Activated naive CD4-positive, alpha-beta T cell treated with anti-CD3 and anti-CD28 coated beads, Interleukin-2, amount 50 U/mL, for 72 hours (primary cell): ENCODE measurements around the gene ANKFY1. TPM values are rescaled to one million over a fixed set of nuclear protein-coding genes. Genes with fewer than 3 reads are reported as not detected.

ENCODE experiments used
- ATAC-seq, 2 donors: fragments of 150-1000 bp; cut with Tn5 transposase; 2 replicates each; pipeline ENCODE4 v1.10.0; 2021; ENCODE audit warnings: mild to moderate bottlenecking in 2 of 2, moderate library complexity in 2 of 2
- DNase-seq, 2 donors: peaks; one replicate each; pipeline ENCODE4 v3.0.0; 2021 to 2022; ENCODE audit warnings: low spot score in 2 of 2
- H3K27ac Mint-ChIP-seq, 2 donors: one replicate each; pipeline ENCODE4 v1.8.0; 2022; ENCODE audit warnings: mild to moderate bottlenecking in 2 of 2, mixed read lengths in 2 of 2
- H3K36me3 Mint-ChIP-seq, 2 donors: one replicate each; pipeline ENCODE4 v1.8.0; 2022; ENCODE audit warnings: mixed read lengths in 2 of 2
- H3K9me3 Mint-ChIP-seq, 2 donors: one replicate each; pipeline ENCODE4 v1.8.0; 2022; ENCODE audit warnings: mixed read lengths in 2 of 2
- total RNA-seq, 2 donors: library from RNA; stranded (reverse); gene quantifications; one replicate each; pipeline ENCODE4 v1.2.3, GENCODE V29; 2022

Gene ANKFY1
- total RNA-seq, 2 donors from 2014 or later = 52.8 to 54.0 TPM

DNA sequence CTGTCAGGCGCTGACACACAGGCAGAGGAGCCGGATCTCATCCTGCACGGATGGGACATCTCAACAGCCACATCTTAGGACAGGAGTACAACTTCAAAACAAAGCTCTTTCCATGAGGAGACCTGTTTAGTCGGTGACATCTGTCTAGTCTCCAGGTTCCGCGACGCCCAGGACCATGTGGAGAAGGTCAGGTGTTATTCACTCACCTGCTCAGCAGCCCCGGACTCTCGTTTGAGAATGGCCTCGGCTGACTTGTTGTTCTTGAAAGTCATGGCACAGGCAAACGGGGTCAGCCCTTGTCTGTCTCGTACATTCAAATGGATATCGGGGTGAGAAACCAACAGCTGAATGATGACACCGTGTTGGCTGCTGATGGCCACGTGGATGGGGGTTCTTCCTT is 85.1 kb downstream of the ANKFY1 start:
- DNase-seq (no peak), ATAC-seq (no peak)
- H3K36me3 Mint-ChIP-seq = peaks cover 22 to 44% of the 10 kb centered on the region in 2 donors
- no peak overlapping the region for H3K27ac Mint-ChIP-seq
- no peaks in the 10 kb centered on the region for H3K9me3 Mint-ChIP-seq

GRCh38 chr17:4177806-4178205 is 86.0 kb downstream of the ANKFY1 start:
- H3K27ac Mint-ChIP-seq = no peak overlapping the region

GRCh38 chr17:4176808-4177472 is 86.8 kb downstream of the ANKFY1 start:
- peaks cover 21 to 43% of the 10 kb centered on the region in 2 donors for H3K36me3 Mint-ChIP-seq
- no peaks in the 10 kb centered on the region for H3K9me3 Mint-ChIP-seq
- ATAC-seq (peak in 1 of 2 donors; percentile 44), DNase-seq (peak in 1 of 2 donors; percentile 15)
- H3K27ac Mint-ChIP-seq = peak overlapping the region; percentile 89 to 97

More at GRCh38 chr17:4177806-4178205, 86.0 kb downstream of the ANKFY1 start:
- ATAC-seq (no peak), DNase-seq (no peak)
- peaks cover 21 to 37% of the 10 kb centered on the region in 2 donors for H3K36me3 Mint-ChIP-seq
- no peaks in the 10 kb centered on the region for H3K9me3 Mint-ChIP-seq

- DNase-seq = peak; percentile 42 to 58
- ATAC-seq = peak; percentile 81 to 84
These were observed 87.6 kb downstream of the ANKFY1 start for GRCh38 chr17:4175921-4176807.

GRCh38 chr17:4174556-4174955 is 89.2 kb downstream of the ANKFY1 start:
- Mint-ChIP-seq H3K27ac (peak overlapping the region in 1 of 2 donors; percentile 14), H3K36me3 (peaks cover 32 to 44% of the 10 kb centered on the region in 2 donors)

More at GRCh38 chr17:4175921-4176807, 87.6 kb downstream of the ANKFY1 start:
- H3K27ac Mint-ChIP-seq = peak overlapping the region; percentile 89 to 97
- peaks cover 27 to 47% of the 10 kb centered on the region in 2 donors for H3K36me3 Mint-ChIP-seq
- no peaks in the 10 kb centered on the region for H3K9me3 Mint-ChIP-seq

GRCh38 chr17:4173781-4174180 is 90.0 kb downstream of the ANKFY1 start:
- H3K27ac Mint-ChIP-seq = no peak overlapping the region

More at GRCh38 chr17:4174556-4174955, 89.2 kb downstream of the ANKFY1 start:
- no peaks in the 10 kb centered on the region for H3K9me3 Mint-ChIP-seq
- no peak for DNase-seq
- peak in 1 of 2 donors; percentile 23 for ATAC-seq

DNA sequence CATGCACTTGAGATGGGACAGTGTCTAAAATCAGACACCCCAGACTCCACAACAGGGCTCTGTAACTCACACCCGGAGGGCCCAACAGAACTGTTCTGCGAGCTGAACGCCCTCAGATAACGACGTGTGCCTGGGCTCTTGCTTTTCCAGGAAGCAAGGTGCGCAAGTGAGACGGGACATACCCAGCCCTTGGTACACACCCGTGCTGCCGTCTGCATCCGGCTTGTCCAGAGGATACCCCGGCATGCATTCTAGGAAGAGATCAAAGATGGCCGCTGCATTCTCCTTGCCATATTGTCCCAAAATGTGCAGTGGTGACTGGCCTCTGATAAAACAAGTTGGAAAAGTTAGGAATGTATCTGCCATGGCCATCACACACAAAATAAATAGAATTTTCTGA is 91.4 kb downstream of the ANKFY1 start:
- Mint-ChIP-seq H3K27ac (peak overlapping the region in 1 of 2 donors; percentile 40), H3K36me3 (peaks cover 27 to 40% of the 10 kb centered on the region in 2 donors), H3K9me3 (no peaks in the 10 kb centered on the region)
- no peak for ATAC-seq
- no peak for DNase-seq

More at GRCh38 chr17:4173781-4174180, 90.0 kb downstream of the ANKFY1 start:
- no peak for DNase-seq
- H3K36me3 Mint-ChIP-seq = peaks cover 34 to 44% of the 10 kb centered on the region in 2 donors
- H3K9me3 Mint-ChIP-seq = no peaks in the 10 kb centered on the region
- ATAC-seq = no peak

DNA sequence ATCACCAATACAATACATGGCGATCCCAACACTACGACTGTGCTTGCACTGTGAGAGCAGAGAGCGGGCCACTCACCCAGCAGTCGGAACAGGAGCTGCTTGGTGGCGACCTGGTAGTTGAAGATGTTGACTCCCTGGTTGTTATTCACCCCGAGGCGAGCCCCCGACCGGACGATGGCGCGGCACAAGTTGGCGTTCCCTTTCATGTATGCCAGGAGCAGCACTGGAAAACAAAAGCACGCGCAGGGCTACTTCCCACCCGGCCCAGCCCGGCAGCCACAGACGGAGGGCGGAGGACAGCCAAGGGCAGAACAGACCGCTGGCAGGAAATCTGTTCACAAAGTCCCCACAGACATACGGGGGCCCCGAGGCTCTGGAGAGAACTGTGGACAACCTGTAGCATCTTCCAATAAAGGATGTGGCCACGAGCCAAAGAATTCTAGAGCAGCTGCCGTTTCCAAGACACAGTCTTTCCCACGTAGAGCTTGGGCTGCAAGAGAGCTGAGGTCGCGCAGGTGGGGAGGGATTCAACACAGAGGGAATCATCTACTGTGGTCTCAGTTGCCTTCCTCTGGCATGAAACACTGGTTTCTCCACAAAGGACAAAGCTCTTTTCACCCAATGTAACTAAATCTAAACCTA is 93.0 kb downstream of the ANKFY1 start:
- Mint-ChIP-seq H3K27ac (no peak overlapping the region), H3K36me3 (peaks cover 27 to 41% of the 10 kb centered on the region in 2 donors), H3K9me3 (no peaks in the 10 kb centered on the region)
- ATAC-seq (no peak), DNase-seq (no peak)

DNA sequence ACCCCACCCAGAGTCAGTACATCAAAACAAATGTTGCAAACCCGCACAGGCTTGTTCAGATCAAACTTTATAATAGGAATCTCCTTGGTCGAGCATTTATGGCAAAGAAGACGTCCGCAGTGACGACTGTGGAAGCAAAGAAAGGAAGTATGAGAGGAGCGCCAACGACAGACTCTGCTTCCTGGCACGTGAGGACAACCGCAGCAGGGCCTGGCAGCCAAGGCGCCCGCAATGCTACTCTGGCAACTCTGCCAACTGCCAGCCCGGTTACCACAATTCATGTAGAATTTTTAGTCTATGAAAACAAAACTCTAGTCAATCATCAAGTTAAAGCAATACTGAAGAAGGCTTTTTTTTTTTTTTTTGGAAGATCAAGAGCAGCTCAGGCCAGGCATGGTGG is 96.0 kb downstream of the ANKFY1 start:
- peaks cover 19 to 33% of the 10 kb centered on the region in 2 donors for H3K36me3 Mint-ChIP-seq
- H3K9me3 Mint-ChIP-seq = no peaks in the 10 kb centered on the region
- H3K27ac Mint-ChIP-seq = peak overlapping the region in 1 of 2 donors; percentile 51
- ATAC-seq (peak in 1 of 2 donors; percentile 59), DNase-seq (no peak)

- Mint-ChIP-seq H3K27ac (peak overlapping the region in 1 of 2 donors; percentile 69), H3K9me3 (no peaks in the 10 kb centered on the region), H3K36me3 (peaks cover 14 to 23% of the 10 kb centered on the region in 2 donors)
- ATAC-seq = no peak
- DNase-seq = no peak
These were observed 97.4 kb downstream of the ANKFY1 start for GRCh38 chr17:4166419-4166818.

- H3K36me3 Mint-ChIP-seq = peaks cover 12 to 23% of the 10 kb centered on the region in 2 donors
- no peak for DNase-seq
- H3K9me3 Mint-ChIP-seq = no peaks in the 10 kb centered on the region
- no peak for ATAC-seq
- H3K27ac Mint-ChIP-seq = no peak overlapping the region
These were observed 98.3 kb downstream of the ANKFY1 start for GRCh38 chr17:4165301-4166010.

DNA sequence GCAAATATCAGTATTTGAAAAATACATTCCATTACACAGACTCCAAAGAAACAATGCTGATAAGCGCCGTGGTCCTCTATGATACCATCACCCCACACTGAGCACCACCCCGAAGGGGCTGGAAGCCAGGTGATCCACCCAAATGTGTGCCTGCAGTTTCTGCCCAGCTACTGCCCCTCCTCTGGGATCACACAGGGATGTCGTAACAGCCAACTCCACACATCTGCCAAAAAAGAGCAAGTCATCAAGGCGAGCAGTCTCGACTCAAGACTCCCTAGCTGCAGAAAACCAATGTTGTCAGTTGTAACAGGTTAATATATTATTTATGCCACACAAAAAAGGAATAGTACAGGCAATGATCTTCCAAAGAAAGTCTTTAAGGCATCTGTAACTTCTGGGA is 99.8 kb downstream of the ANKFY1 start:
- ATAC-seq = no peak
- Mint-ChIP-seq H3K27ac (peak overlapping the region in 1 of 2 donors; percentile 53), H3K9me3 (no peaks in the 10 kb centered on the region), H3K36me3 (peaks cover 1 to 16% of the 10 kb centered on the region in 2 donors)
- DNase-seq = no peak

- Mint-ChIP-seq H3K36me3 (peaks cover 0 to 12% of the 10 kb centered on the region in 2 donors), H3K9me3 (no peaks in the 10 kb centered on the region), H3K27ac (peak overlapping the region in 1 of 2 donors; percentile 69)
- DNase-seq (no peak), ATAC-seq (no peak)
These were observed 100.9 kb downstream of the ANKFY1 start for GRCh38 chr17:4162775-4163466.

- DNase-seq (no peak), ATAC-seq (peak in 1 of 2 donors; percentile 56)
- Mint-ChIP-seq H3K9me3 (no peaks in the 10 kb centered on the region), H3K36me3 (peaks cover 0 to 6% of the 10 kb centered on the region in 2 donors), H3K27ac (peak overlapping the region in 1 of 2 donors; percentile 91)
These were observed 101.5 kb downstream of the ANKFY1 start for GRCh38 chr17:4162321-4162720.

GRCh38 chr17:4161967-4162305 is 101.8 kb downstream of the ANKFY1 start:
- H3K9me3 Mint-ChIP-seq = no peaks in the 10 kb centered on the region
- peak overlapping the region in 1 of 2 donors; percentile 91 for H3K27ac Mint-ChIP-seq
- ATAC-seq (peak in 1 of 2 donors; percentile 6), DNase-seq (no peak)
- H3K36me3 Mint-ChIP-seq = peaks cover 0 to 2% of the 10 kb centered on the region in 2 donors
